ENCODE data around the gene B3GNT4.

DNA sequence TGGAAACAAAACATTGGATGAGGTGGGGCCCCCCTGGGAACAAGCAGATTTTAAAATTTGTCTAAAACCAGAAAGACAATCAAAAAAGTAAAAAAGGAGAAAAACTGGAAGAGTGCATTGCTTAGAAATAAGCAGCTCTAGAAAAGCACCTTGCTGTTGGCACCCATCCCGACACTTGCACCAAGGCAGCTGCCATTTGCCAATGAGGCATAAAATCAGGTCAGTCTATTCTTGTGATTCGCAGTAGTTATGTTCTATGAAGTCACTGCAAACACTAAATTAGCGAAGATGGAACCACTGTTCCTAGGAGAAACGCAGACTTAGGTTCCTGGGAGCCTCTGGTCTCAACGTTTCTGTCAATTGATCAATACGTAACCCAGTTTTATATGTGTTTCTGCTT lies 46.5 kb downstream of the B3GNT4 start:
- TF ChIP-seq CTCF (conservative IDR thresholded peaks at IDR 0.05; ENCODE audit: low read length) (no peak), EZH2phosphoT487 (IDR thresholded peaks at IDR 0.05; ENCODE audit: borderline replicate concordance, low read depth, low read length) (no peak)

Data from OCI-LY7 (cell line).